SK-N-SH (cell line): ENCODE data around the gene SIGLEC1.

Source experiments
- SIN3A ChIP-seq: IDR thresholded peaks from 2 replicates; pipeline ENCODE4 v1.6.1; 2012; ENCODE audit warnings: low read depth, mild to moderate bottlenecking, low read length, moderate library complexity, borderline replicate concordance
- TF ChIP-seq, protein P1 (sequence below): fragments of 200-600 bp; sonication (generic); IDR thresholded peaks from 2 replicates; pipeline ENCODE4 v1.6.1; 2017; ENCODE audit warnings: antibody characterized with exemption, mild to moderate bottlenecking, moderate library complexity
- TF ChIP-seq, protein P2 (sequence below): IDR thresholded peaks from 2 replicates; pipeline ENCODE4 v1.4.0; 2012; ENCODE audit warnings: low read depth

DNA sequence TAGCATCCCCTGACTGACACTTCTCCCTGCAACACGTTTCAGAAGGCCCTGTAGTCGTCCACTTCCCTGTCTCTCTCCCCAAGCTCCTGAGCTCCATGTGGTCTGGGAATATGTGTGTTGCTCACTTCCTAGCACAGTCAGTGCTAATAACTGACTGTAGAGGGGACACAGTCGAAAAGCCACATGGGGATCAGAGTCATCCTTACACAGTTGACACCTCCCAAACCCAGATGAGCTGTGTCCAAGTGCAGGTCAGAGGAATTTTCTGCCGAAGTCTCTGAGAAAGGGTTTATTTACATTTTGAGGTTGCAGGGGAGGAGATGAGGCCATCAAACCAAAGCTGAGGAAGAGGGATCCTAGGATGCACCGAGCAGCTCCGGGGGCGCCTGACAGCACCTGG is 27.1 kb downstream of the SIGLEC1 start:
- TF ChIP-seq, protein P1, sequence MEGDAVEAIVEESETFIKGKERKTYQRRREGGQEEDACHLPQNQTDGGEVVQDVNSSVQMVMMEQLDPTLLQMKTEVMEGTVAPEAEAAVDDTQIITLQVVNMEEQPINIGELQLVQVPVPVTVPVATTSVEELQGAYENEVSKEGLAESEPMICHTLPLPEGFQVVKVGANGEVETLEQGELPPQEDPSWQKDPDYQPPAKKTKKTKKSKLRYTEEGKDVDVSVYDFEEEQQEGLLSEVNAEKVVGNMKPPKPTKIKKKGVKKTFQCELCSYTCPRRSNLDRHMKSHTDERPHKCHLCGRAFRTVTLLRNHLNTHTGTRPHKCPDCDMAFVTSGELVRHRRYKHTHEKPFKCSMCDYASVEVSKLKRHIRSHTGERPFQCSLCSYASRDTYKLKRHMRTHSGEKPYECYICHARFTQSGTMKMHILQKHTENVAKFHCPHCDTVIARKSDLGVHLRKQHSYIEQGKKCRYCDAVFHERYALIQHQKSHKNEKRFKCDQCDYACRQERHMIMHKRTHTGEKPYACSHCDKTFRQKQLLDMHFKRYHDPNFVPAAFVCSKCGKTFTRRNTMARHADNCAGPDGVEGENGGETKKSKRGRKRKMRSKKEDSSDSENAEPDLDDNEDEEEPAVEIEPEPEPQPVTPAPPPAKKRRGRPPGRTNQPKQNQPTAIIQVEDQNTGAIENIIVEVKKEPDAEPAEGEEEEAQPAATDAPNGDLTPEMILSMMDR: no peak
- TF ChIP-seq, protein P2, sequence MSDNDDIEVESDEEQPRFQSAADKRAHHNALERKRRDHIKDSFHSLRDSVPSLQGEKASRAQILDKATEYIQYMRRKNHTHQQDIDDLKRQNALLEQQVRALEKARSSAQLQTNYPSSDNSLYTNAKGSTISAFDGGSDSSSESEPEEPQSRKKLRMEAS: no peak
- TF ChIP-seq SIN3A: no peak
